ENCODE data around the gene FAM174B.

DNA sequence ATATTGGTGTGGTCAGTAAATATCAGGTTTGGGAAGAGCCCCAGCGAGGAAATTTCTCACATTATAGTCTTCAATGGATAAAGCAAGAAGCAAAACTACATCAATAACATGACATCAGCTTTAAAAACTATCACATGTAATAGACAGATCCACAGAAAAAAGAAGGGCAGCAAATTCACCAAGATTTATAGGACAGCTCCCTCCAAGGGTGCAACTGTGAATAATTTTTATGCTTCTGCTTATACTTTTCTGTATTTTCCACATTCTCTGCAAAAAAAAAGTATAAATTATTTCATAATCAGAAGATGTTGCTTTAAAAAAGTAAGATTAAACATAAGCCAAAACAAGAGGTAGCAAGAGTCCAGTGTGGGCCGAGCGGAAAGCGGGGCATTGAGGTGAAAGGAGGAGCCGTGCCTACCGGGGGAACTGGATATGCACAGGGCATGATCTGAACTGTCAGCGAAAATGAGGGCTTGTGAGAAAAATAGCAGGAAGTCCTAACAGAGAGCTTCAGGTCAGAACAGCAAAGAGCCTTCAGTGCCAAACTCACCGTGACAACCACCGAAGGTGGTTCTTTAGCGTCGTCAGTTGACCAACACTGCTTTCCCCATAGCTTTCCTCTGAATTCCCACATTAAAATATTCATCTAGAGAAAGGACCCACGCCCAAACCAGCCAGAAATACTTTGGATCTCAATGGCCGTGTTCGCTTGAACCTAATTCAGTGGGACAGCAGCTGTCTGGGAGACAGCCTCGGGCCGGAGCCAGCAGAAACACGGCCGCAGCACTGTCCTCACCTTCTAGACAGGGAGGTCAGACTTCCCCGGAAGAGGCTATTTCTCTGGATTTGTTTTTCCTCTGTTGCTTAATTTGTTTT, 59.8 kb downstream of the FAM174B start:
- TF ChIP-seq, protein P1, sequence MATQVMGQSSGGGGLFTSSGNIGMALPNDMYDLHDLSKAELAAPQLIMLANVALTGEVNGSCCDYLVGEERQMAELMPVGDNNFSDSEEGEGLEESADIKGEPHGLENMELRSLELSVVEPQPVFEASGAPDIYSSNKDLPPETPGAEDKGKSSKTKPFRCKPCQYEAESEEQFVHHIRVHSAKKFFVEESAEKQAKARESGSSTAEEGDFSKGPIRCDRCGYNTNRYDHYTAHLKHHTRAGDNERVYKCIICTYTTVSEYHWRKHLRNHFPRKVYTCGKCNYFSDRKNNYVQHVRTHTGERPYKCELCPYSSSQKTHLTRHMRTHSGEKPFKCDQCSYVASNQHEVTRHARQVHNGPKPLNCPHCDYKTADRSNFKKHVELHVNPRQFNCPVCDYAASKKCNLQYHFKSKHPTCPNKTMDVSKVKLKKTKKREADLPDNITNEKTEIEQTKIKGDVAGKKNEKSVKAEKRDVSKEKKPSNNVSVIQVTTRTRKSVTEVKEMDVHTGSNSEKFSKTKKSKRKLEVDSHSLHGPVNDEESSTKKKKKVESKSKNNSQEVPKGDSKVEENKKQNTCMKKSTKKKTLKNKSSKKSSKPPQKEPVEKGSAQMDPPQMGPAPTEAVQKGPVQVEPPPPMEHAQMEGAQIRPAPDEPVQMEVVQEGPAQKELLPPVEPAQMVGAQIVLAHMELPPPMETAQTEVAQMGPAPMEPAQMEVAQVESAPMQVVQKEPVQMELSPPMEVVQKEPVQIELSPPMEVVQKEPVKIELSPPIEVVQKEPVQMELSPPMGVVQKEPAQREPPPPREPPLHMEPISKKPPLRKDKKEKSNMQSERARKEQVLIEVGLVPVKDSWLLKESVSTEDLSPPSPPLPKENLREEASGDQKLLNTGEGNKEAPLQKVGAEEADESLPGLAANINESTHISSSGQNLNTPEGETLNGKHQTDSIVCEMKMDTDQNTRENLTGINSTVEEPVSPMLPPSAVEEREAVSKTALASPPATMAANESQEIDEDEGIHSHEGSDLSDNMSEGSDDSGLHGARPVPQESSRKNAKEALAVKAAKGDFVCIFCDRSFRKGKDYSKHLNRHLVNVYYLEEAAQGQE (IDR thresholded peaks at IDR 0.05; ENCODE audit: insufficient read depth in 1 of 2, low read depth in 2 of 2, low read length in 2 of 2): no peak
- TF ChIP-seq POLR2AphosphoS5 (IDR thresholded peaks at IDR 0.05; ENCODE audit: low read depth, low read length) (no peak), TAF1 (IDR thresholded peaks at IDR 0.05; ENCODE audit: borderline replicate concordance, insufficient read depth, low read length) (no peak), FOXP2 (optimal IDR thresholded peaks at IDR 0.05; ENCODE audit: borderline replicate concordance, extremely low read depth, extremely low read length, insufficient read depth) (no peak), SIN3A (IDR thresholded peaks at IDR 0.05; ENCODE audit: borderline replicate concordance, insufficient read depth, low read length) (no peak)
